ENCODE measurements around the gene TBC1D16. TPM values are rescaled to one million over a fixed set of nuclear protein-coding genes. Genes with fewer than 3 reads are reported as not detected.
"Not testable (repeated sequence)": the region's sequence is repeated elsewhere in the genome, so short reads cannot be mapped to it uniquely, and the experiment has no call there.

The TBC1D16 gene
- total and polyA plus RNA-seq, 12 donors: 4.8 to 23.3 (median 17.0) TPM

GRCh38 chr17:80047176-80047575, 11.5 kb upstream of the TBC1D16 start:
- Histone ChIP-seq H3K27ac (no peak overlapping the region), H3K4me3 (no peak overlapping the region), H3K9me3 (peaks cover 0 to 6% (median 0%) of the 10 kb centered on the region in 11 donors), H3K36me3 (peaks cover 0 to 38% (median 4%) of the 10 kb centered on the region in 9 donors), H3K4me1 (no peaks in the 10 kb centered on the region), H3K27me3 (no peaks in the 10 kb centered on the region)
- DNase-seq (no peak), ATAC-seq (no peak)
- intact Hi-C loops (cut with DNase I): no loop called here
- WGBS, 2 donors: 92 to 94% methylated on average over 11 of the region's 11 CpGs
- no peak for TF ChIP-seq CTCF (IDR thresholded peaks at IDR 0.05)

GRCh38 chr17:80046709-80047108, 11.0 kb upstream of the TBC1D16 start:
- peaks cover 0 to 39% (median 1%) of the 10 kb centered on the region in 9 donors for H3K36me3 ChIP-seq
- H3K9me3 ChIP-seq; H3K4me3 ChIP-seq; H3K4me1 ChIP-seq; H3K27ac ChIP-seq; H3K27me3 ChIP-seq; ATAC-seq; DNase-seq; intact Hi-C loops (cut with DNase I): not testable (repeated sequence)
- 96 to 98% methylated on average over 10 of the region's 10 CpGs for WGBS, 2 donors

- DNase-seq: no peak
- intact Hi-C loops (cut with DNase I): no loop called here
- TF ChIP-seq CTCF (IDR thresholded peaks at IDR 0.05): no peak
- Histone ChIP-seq H3K9me3 (peaks cover 0 to 7% (median 0%) of the 10 kb centered on the region in 11 donors), H3K4me1 (no peaks in the 10 kb centered on the region), H3K36me3 (peaks cover 0 to 40% (median 0%) of the 10 kb centered on the region in 9 donors), H3K27ac (no peak overlapping the region), H3K27me3 (no peaks in the 10 kb centered on the region), H3K4me3 (no peak overlapping the region)
- no peak for ATAC-seq
- WGBS, 2 donors: 75 to 76% methylated on average over 4 of the region's 4 CpGs
These were observed 10.0 kb upstream of the TBC1D16 start for GRCh38 chr17:80045703-80046102.

GRCh38 chr17:80043963-80044362, 8.3 kb upstream of the TBC1D16 start:
- TF ChIP-seq CTCF (IDR thresholded peaks at IDR 0.05): no peak
- no peak overlapping the region for H3K27ac ChIP-seq
- H3K4me1 ChIP-seq: no peaks in the 10 kb centered on the region
- peaks cover 0 to 7% (median 0%) of the 10 kb centered on the region in 11 donors for H3K9me3 ChIP-seq
- intact Hi-C loops (cut with DNase I): no loop called here
- WGBS, 2 donors: 93 to 96% methylated on average over 6 of the region's 6 CpGs
- ATAC-seq (no peak), DNase-seq (no peak)
- no peaks in the 10 kb centered on the region for H3K27me3 ChIP-seq
- H3K4me3 ChIP-seq: no peak overlapping the region
- H3K36me3 ChIP-seq: peaks cover 0 to 35% (median 0%) of the 10 kb centered on the region in 9 donors

GRCh38 chr17:80036715-80037477, 1.2 kb upstream of the TBC1D16 start:
- WGBS, 2 donors: 1 to 2% methylated on average over 51 to 52 of the region's 52 CpGs
- peaks cover 0 to 31% (median 0%) of the 10 kb centered on the region in 7 donors for H3K27me3 ChIP-seq
- H3K4me3 ChIP-seq: peak overlapping the region; percentile 74 to 100 (median 88)
- DNase-seq (peak in 1 of 2 donors; percentile 50), ATAC-seq (peak; percentile 8 to 61 (median 37))
- intact Hi-C loops (cut with DNase I): loop anchor here in 2 of 10 donors (1.0 to 5.0 kb wide), 3 partner anchors 32 to 64 kb away; partner anchors contain the start of gene GAA (in 1 of the 2)
- TF ChIP-seq CTCF (IDR thresholded peaks at IDR 0.05): no peak
- H3K36me3 ChIP-seq: peaks cover 0 to 15% (median 0%) of the 10 kb centered on the region in 9 donors
- H3K27ac ChIP-seq: peak overlapping the region in 9 of 10 donors; percentile 90 to 96 (median 92)
- peaks cover 2 to 27% (median 12%) of the 10 kb centered on the region in 9 donors for H3K4me1 ChIP-seq
- no peaks in the 10 kb centered on the region for H3K9me3 ChIP-seq
